GM18858 (cell line): ENCODE data around the gene PRRT1.
"Not testable (repeated sequence)": the region's sequence is repeated elsewhere in the genome, so short reads cannot be mapped to it uniquely, and the experiment has no call there.

ENCODE experiments used
- ATAC-seq: cut with Tn5 transposase; IDR thresholded peaks from one replicate; pipeline ENCODE4 v1.9.1; 2021; ENCODE audit not compliant: unreplicated experiment

PRRT1 gene

GRCh38 chr6:32151863-32152768 lies at the start of gene PRRT1:
TSS of gene PRRT1 (minus strand) at chr6:32151939. CDS start at chr6:32151827, 112 bp downstream.
- no peak for ATAC-seq

- no peak for ATAC-seq
Measured at GRCh38 chr6:32200711-32201475, 49.2 kb upstream of the PRRT1 start.

GRCh38 chr6:32198866-32199265 lies 47.1 kb upstream of the PRRT1 start:
- ATAC-seq: no peak

GRCh38 chr6:32198345-32198696 lies 46.6 kb upstream of the PRRT1 start:
- ATAC-seq: no peak

- ATAC-seq: no peak
Measured at GRCh38 chr6:32196682-32197616, 45.2 kb upstream of the PRRT1 start.

GRCh38 chr6:32195902-32196681 lies 44.4 kb upstream of the PRRT1 start:
- peak; percentile 71 for ATAC-seq

- peak; percentile 59 for ATAC-seq
Measured at GRCh38 chr6:32195652-32195901, 43.8 kb upstream of the PRRT1 start.

- no peak for ATAC-seq
Measured at GRCh38 chr6:32194825-32195651, 43.3 kb upstream of the PRRT1 start.

GRCh38 chr6:32194388-32194787 lies 42.6 kb upstream of the PRRT1 start:
- no peak for ATAC-seq

- not testable (repeated sequence) for ATAC-seq
Measured at GRCh38 chr6:32193096-32193495, 41.4 kb upstream of the PRRT1 start.

GRCh38 chr6:32192608-32193039 lies 40.9 kb upstream of the PRRT1 start, which contains the start of gene GPSM3:
TSS of gene GPSM3 (minus strand) at chr6:32192643. CDS start at chr6:32192513, 130 bp downstream.
- ATAC-seq: no peak

- no peak for ATAC-seq
Measured at GRCh38 chr6:32191696-32192607, 40.2 kb upstream of the PRRT1 start.

GRCh38 chr6:32190911-32191677 lies 39.4 kb upstream of the PRRT1 start:
- no peak for ATAC-seq

GRCh38 chr6:32190054-32190851 lies 38.5 kb upstream of the PRRT1 start, which contains the start of gene PBX2:
TSS of gene PBX2 (minus strand) at chr6:32190202. CDS start at chr6:32189915, 287 bp downstream.
- ATAC-seq: no peak

- ATAC-seq: no peak
Measured at GRCh38 chr6:32189742-32190053, 38.0 kb upstream of the PRRT1 start.

GRCh38 chr6:32189069-32189741 lies 37.5 kb upstream of the PRRT1 start:
- no peak for ATAC-seq
